DND-41 (cell line): ENCODE measurements around the gene CCDC69.

Experiments used
- EZH2 ChIP-seq: IDR thresholded peaks from 3 replicates; pipeline ENCODE4 v1.6.1; 2012; ENCODE audit warnings: borderline replicate concordance, low read depth, mild to moderate bottlenecking, moderate library complexity, low read length, inconsistent platforms; ENCODE audit not compliant: severe bottlenecking
- TF ChIP-seq, protein P1 (sequence below): IDR thresholded peaks from 2 replicates; pipeline ENCODE4 v1.5.1; 2012; ENCODE audit warnings: borderline replicate concordance, low read length, moderate library complexity, mild to moderate bottlenecking; ENCODE audit not compliant: poor library complexity, severe bottlenecking; ENCODE audit errors: extremely low read depth

DNA sequence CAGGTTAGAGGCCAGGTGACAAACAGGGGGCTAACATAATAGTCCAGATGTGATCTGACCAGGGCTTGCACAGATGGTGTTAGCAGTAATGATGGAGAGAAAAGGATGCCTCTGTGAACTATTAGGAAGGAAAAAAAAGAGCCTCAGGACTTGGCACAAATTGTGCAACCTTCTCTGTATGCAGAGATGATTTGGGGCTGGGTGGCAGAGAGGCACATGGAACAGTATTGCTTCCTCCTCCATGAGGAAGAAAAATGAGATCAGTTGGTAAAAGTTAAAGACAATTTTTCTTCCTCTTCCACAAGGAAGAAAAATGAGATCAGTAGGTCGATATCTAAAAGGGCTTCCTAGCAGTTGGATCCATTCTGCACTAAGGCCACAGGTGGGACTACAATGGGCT, 52.4 kb downstream of the CCDC69 start:
- no peak for TF ChIP-seq EZH2
- TF ChIP-seq, protein P1, sequence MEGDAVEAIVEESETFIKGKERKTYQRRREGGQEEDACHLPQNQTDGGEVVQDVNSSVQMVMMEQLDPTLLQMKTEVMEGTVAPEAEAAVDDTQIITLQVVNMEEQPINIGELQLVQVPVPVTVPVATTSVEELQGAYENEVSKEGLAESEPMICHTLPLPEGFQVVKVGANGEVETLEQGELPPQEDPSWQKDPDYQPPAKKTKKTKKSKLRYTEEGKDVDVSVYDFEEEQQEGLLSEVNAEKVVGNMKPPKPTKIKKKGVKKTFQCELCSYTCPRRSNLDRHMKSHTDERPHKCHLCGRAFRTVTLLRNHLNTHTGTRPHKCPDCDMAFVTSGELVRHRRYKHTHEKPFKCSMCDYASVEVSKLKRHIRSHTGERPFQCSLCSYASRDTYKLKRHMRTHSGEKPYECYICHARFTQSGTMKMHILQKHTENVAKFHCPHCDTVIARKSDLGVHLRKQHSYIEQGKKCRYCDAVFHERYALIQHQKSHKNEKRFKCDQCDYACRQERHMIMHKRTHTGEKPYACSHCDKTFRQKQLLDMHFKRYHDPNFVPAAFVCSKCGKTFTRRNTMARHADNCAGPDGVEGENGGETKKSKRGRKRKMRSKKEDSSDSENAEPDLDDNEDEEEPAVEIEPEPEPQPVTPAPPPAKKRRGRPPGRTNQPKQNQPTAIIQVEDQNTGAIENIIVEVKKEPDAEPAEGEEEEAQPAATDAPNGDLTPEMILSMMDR = no peak
